Activated T-cell treated with anti-CD3 and anti-CD28 coated beads, Interleukin-2, amount 50 U/mL, for 48 hours (primary cell): ENCODE data around the gene CAMP.
"Not testable (repeated sequence)": the region's sequence is repeated elsewhere in the genome, so short reads cannot be mapped to it uniquely, and the experiment has no call there.

Experiments used
- DNase-seq, 2 experiments: peaks; one replicate each; pipeline ENCODE4 v3.0.0-alpha.2; 2020

CAMP gene, protein sequence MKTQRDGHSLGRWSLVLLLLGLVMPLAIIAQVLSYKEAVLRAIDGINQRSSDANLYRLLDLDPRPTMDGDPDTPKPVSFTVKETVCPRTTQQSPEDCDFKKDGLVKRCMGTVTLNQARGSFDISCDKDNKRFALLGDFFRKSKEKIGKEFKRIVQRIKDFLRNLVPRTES

DNA sequence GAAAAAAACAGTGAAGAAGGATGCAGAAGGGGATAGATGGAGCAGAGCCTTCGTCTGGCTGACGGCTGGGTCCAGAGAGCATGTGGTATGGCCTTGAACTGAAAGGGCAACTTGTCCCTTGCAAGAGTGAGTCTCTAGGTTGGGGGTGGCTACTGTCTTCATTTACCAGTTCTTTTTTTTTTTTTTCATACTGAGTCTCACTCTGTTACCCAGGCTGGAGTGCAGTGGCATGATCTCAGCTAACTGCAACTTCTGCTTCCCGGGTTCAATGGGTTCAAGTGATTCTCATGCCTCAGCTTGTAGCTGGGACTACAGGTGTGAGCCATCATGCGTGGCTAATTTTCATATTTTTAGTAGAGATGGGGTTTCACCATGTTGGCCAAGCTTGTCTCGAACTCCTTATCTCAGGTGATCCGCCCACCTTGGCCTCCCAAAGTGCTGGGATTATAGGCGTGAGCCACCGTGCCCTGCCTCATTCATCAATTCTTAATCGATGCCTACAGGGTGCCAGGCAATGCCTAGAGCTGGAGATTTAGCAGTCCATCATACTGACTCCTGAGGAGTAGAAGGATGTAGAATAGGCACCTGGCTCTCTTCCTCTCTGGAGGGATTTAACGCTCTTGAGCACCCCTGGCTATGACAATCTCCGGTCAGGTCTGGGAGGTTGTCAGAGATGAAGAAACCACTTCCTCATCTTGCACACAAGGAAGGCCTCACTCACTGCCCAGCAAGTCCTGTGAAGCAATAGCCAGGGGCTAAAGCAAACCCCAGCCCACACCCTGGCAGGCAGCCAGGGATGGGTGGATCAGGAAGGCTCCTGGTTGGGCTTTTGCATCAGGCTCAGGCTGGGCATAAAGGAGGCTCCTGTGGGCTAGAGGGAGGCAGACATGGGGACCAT is at the start of gene CAMP:
TSS of gene CAMP (plus strand) at position 880 of the 898 bp plus-strand sequence. CDS start at position 897, 17 bp downstream.
- DNase-seq = no peak

DNA sequence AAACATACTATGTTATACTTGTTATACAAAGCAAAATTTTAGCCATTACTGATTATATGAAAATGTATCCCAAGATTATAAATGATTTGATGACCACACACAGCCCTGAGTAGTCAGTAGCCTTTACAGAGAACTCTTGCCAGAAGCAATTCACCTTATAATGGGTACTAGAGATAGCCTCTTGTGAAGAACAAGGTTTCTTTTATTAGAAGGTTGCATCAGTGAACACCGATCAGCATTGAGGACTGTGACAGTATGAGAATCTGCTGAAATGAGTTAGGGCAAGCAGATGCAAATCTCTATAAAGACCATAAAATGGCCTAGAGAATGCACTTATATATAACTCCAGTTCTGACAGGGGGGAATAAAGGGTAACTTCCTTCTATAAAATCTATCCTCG is 45.2 kb upstream of the CAMP start:
- no peak for DNase-seq

DNA sequence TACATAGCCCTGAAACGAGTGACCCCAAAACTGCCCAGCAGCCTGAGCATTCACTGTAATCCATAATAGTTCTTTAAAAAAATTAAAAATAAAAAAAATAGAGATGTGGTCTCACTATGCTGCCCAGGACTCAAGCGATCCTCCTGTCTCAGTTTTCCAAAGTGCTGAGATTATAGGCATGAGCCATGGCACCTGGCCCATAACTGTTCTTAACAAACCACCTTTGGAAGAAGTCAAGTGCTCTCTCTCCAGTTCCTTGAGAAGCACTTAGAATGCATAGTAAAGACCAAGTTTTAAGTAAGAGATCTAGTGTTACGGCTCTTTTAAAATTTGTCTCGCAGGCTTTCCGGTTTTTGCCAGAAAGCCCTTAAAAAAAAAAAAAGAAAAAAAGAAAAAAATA is 43.3 kb upstream of the CAMP start:
- DNase-seq = no peak

DNA sequence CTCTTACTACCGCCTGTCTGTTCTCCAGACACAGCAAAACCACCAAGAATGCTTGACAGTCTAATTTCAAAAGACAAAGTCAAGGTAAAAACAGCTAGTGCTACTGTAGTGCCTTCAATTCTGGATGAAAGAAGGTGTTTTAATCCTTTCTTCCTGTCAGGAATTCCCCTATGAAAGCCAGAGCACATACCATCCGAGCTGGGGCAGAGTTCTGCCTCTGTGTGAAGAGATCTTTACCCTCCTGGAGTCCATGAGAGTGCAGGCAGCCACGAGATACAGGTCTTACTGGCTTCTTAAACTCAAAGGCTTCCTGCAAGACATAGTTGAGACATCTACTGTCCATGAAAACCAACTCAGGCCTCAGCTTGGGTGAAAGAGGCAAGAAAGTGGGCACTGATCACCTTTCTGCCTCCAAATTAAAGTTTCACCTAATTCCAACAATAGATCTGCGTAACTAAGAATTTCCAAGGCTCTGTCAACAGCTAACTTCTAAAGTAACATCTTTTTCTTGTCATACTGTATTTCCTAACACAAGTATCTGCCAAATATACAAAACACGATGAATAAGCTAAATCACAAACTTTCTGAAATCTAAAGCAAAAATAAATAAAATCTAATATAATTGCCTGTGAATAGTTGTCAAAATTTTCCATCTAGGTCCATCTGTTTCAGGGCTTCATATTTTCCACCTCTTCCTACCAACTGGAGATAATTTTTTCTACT is 42.6 kb upstream of the CAMP start:
- no peak for DNase-seq

DNA sequence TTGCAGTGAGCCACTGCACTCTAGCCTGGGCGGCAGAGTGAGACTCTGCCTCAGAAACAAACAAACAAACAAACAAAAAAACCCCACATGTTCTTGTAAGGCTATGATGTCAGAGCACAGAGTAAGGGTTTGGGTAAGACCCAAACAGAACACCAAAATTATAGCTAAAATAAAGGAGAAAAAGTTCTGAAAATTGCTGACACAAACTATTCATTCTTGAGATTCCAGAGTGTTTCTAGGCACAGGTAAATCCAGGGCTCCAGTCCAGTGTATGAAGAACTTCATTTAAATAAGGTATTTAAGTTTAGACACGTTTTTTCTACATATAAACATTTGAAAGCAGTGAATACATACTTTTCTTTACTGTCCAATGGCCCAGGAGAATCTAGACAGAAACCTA is 39.0 kb upstream of the CAMP start:
- DNase-seq = no peak

DNA sequence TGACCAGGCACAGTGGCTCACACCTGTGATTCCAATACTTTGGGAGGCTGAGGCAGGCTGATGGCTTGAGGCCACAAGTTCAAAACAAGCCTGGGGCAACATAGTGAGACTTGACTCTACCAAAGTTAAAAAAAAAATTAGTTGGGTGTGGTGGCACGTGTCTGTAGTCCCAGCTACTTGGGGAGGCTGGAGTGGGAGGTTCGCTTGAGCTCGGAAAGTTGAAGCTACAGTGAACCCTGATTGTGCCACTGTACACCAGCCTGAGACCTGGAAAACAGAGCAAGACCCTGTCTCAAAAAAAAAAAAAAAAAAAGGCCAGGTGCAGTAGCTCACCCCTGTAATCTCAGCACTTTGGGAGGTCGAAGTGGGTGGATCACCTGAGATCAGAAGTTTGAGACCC is 38.2 kb upstream of the CAMP start:
- DNase-seq = no peak

DNA sequence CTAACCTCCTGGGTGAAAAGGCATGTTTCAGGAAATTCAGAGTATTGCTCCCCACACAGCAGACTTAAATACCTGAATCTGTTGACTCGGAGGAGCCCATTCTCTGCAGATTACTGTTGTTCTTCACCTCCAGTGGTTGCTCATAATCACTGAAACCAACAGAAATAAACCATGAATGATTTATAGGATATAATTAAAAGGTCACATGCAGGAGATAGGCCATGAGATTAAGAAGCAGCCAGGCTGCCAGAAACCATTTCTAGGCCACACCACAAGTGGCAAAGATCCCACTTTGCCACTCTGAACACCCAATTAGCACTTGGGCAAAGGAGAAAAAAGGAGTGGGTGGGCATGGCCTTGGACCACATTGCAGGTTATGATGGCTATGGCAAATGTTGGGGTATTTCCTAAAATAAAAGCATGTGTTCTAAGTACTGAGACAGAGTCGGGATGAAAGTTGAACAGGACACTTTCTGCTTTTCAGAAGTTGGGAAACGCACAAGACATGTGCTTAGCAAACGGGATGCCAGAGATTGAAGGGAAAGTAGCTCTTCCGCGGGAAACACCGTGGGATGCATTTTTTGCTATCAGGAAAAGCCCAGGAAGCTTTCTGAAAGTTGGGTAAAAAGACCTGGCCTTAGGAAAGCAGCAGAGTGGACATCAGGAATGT is 36.5 kb upstream of the CAMP start:
- DNase-seq = no peak

DNA sequence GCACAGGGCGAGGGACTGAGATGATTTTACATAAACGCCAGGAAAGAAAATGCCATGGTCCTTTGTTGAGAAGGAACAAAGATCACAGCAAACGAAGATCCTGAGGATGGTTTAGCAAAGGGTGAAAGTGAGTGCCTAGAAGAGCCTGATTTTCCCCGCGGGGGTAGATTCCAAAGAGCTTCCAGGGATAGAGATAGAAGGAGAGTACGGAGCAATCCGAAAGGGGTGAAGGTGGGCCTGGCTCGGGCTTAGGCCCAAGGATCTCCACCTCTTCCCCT is 36.1 kb upstream of the CAMP start:
- DNase-seq = no peak

DNA sequence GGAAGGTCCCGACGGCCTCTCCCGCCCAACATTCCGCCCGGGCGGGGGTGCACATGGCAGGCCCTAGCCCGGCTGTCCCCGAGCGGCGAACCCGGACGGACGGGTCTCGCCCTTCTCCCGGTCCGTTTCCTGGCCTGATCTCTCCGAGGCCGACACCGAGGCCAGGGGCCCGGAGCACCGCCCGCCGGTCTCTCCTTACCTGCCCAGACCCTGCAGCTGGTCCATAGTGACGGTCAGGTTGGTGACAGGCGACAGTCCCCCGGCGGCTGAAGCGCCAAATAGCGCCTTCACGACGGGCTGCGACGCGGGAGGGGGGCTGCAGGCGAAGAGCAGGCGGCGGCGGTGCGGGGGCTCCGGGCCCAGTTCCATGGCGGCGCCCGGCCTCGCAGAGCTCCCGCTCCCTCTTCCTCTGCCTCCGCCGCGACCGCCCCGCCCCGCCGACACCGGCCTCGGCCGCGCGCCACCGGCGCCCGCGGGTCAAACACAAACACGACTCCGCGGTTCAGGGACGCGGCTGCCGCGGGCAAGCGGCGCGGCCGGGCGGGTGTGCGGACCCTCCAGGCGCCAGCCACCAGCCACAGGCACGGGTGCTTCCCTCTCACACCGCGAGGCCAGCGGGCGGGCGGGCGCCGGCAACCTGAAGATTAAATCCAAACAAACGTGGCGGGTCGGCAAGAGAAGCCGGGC is 35.6 kb upstream of the CAMP start:
- DNase-seq = no peak

DNA sequence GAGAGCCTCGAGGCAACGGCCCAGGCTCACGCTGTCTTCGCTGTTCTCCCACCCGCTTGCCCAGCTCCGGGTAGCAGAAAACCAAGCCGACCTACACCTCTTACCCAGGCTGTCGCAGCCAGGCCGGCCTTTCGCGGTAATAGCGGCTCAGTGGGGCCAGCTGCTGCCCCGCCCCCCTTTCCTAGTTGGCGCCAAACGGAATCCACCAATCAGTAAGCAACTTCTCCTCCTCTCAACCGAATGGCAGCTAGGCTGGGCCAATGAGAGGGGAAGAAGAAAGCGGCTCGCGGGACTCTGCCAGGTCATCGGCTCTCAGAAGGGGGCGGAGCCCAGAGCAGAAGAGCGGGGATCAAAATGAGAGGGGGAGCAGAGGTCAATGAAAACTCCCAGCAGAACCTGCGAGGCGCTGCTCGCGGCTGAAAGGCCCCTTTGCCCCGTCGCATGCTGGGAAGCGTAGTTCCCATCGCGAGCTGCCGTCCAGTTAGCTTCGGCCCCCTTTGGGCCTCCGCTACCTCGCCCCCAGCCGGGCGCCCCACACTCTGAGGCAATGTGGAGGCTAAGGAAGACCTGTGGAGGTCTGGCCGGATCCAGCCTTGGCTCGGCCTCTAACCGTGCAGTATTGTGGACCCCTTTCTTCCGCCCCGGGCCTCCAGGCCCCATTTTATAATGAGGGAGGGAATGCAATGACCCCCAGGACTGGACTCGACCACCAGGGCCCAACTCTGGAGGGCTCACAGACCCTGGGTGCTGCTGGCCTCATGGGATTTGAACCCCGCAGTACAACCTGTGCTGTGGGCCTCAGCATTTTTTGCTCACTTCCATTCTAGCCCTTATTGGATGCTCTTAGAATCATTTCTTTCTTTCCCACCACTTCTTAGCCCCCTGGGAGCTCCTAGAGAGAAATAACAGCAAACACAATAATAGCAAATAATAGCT is 34.8 kb upstream of the CAMP start, which contains the start of gene CDC25A:
TSS of gene CDC25A (minus strand) at position 152 of the 936 bp plus-strand sequence. CDS start 470 bp downstream, outside the sequence.
- DNase-seq = peak; percentile 94 to 95

DNA sequence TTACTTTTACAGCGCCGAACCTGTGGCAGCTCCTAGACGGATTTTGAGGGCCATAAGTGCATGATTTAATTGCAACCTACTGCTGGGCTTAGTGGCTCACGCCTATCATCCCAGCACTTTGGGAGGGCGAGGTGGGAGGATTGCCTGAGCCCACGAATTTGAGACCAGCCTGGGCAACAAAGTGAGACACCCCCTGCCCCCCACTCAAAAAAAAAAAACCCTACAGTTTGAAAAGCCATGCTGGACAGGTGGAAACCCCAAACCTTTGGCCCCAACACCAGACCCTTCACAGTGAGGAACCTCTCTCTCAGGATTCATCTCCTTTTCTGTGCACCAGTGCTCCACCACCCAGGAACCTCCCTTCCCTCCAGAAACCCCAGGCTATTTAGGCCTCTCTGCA is 34.0 kb upstream of the CAMP start:
- DNase-seq = no peak

DNA sequence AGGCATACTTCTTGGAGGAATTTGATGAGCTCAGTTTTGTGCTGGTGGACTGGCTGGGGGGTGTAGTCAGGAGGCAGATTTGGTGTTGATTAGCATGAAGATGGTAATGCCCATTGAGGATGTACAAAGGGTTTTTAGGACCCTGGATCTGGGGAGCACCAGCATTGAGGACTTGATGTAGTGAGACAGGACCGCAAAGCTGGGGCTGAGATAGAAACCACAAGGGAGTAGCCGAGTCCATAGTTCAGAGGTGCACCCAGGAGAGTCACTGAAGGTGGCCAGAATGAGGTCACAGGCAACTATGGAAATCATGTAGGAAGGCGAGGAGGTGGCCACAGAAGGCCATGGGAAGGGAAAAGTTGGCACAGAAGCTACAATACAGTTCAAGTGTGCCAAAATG is 32.4 kb upstream of the CAMP start:
- DNase-seq = no peak

DNA sequence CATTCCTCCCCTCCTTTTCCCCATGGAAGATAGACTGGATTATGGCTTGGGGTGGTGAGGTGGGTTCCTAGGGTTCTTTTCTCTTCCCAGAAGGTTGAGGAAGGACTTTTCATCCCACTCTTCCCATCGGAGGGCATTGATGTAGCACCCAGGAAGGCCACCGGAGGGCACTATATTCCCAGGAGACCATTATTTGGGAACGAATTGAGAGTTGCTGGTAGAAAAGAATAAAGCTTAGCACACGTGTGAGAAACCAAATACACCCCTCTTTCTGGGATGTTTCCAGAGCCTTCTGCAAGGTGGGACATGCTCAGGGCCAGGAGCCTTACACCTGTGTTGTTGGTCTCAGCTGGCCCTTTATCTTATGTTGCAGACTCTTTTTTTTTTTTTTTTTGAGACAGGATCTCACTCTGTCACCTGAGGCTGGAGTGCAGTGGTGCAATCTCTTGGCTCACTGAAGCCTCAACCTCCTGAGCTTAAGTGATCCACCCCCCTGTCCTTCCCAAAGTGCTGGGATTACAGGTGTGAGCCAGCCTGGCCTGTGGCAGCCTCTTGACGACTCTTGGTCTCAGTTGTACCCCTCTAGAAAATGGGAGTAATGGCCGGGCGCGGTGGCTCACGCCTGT is 28.7 kb upstream of the CAMP start:
- DNase-seq = peak; percentile 49 to 50

DNA sequence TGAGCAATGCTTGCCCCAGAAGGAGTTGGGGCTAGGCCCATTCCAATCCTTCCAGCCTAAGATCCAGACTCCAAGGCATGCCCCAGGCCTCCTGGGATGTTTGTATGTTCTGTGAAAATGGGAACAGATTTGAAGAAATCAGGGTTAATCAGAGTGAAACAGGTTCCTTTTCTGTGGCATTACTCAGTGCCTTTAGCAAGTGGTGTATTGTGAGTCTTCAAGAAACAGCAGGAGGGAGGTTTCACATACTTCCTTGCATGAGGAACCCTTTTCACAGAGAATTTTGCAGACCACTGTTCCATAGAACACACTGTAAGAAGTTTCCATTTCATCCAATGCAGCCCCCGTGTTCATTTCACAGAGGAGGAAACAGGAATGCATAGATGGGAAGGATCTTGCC is 26.7 kb upstream of the CAMP start:
- no peak for DNase-seq

DNA sequence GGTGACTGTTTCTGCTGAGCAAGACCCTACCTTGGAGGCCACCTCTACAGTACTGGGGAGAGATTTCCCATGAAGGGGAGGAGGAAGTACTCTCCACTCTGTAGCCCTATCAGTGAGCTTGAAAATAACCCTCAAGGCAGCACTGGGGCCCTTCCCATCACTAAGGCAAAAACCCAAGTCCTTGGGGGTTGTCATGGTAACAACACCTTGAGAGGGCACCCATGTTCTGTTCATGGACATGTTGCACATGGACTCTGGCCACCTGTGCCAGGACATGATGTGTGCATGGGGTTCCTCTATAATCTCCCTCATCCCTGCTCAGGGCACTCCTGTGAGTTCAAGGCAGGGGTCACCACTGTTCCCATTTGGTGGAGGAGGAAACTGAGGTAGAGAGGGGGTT is 24.2 kb upstream of the CAMP start:
- no peak for DNase-seq

DNA sequence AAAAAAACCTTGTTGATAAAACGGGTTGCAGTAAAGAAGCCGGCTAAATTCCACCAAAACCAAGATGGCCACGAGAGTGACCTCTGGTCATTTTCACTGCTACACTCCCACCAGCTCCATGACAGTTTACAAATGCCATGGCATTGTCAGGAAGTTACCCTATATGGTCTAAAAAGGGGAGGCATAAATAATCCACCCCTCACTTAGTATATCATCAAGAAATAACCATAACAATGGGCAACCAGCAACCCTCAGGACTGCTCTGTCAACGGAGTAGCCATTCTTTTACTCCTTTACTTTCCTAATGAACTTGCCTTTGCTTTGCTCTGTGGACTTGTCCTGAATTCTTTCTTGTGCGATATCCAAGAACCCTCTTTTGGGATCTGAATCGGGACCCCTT is 20.7 kb upstream of the CAMP start:
- DNase-seq = no peak

DNA sequence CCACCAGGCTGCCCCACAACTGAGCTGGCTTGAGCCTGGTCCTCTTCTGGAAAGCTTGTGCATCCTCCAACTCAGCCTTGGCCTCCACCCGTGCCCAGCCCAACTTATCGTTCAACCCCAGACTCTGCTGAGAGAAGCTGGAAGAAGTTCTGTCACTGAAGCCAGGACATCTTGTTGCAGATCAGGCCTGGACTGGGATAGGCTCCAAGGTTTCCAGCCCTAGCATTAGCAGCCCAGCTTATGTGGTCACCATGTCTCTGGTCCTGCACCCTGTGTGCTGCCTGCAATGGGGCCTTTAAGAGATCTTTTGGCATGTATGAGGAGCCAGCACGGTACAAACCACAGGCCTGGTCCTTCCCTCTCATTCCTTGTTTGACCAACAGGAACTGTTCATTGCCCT is 15.2 kb upstream of the CAMP start:
- no peak for DNase-seq

DNA sequence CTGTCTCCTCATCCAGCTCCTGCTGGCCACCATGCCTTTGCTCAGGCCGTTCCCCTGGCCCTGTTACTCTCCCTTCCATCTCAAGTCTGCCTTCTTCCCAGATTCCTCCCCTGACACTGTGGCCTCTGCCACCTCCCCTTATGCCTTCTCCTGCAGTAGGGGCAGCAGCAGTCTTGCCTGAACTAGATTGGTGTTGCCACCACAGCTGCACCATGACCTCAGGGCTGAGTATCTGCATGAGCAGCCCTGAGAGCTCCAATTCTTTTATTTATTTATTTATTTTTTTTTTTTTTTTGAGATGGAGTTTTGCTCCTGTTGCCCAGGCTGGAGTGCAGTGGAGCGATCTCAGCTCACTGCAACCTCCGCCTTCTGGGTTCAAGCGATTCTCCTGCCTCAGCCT is 13.8 kb upstream of the CAMP start:
- DNase-seq = no peak

DNA sequence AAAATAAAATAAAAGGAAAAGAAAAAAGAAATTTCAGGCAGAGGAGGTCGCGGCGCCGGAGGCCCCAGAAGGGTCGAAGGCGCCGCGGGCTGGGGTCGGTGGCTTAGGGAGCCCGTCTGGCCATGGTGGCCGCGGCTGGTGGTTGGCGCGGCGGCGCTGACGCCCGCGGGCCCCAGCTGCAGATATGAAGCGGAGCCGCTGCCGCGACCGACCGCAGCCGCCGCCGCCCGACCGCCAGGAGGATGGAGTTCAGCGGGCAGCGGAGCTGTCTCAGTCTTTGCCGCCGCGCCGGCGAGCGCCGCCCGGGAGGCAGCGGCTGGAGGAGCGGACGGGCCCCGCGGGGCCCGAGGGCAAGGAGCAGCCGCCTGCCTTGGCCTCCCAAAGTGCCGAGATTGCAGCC is 12.8 kb upstream of the CAMP start:
- DNase-seq = not testable (repeated sequence)

DNA sequence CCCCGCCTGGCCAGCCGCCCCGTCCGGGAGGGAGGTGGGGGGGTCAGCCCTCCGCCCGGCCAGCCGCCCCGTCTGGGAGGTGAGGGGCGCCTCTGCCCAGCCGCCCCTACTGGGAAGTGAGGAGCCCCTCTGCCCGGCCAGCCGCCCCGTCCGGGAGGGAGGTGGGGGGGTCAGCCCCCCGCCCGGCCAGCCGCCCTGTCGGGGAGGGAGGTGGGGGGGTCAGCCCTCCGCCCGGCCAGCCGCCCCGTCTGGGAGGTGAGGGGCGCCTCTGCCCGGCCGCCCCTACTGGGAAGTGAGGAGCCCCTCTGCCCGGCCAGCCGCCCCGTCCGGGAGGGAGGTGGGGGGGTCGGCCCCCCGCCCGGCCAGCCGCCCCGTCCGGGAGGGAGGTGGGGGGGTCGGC is 11.5 kb upstream of the CAMP start:
- not testable (repeated sequence) for DNase-seq

DNA sequence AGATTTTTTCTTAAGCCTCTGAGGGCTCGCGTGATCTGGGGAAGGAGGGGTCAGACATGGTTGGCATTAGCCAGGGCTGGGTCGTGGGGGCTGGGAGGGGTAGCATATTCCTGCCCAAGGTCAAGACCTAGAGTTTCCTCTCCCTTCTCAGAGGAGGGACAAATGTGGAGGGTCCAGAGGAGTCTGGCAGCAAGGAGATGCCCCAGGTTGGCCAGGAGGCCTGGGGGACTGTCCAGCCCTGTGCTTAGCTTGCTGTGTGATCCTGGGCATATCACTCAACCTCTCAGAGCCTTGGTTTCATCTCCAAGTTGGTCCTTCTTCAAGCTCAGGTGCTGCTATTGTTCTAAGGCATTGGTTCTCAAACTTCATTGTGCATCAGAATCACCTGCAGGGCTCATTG is 9.1 kb upstream of the CAMP start:
- DNase-seq = no peak
